GM12865 (cell line): ENCODE measurements around the gene FOXR1.
"Not testable (repeated sequence)": the region's sequence is repeated elsewhere in the genome, so short reads cannot be mapped to it uniquely, and the experiment has no call there.

Experiments
- DNase-seq: peaks from one replicate; pipeline ENCODE4 v3.0.0; 2010; ENCODE audit warnings: low read depth
- H3K4me3 ChIP-seq: 2 replicates; pipeline ENCODE4 v1.5.1; 2011; ENCODE audit warnings: mild to moderate bottlenecking, low read depth, low read length, control low read depth
- TF ChIP-seq, protein P1 (sequence below): IDR thresholded peaks from 2 replicates; pipeline ENCODE4 v1.5.1; 2011; ENCODE audit warnings: low read length, control low read depth, low read depth, inconsistent platforms; ENCODE audit not compliant: insufficient read depth; ENCODE audit errors: missing control alignments

Gene FOXR1

DNA sequence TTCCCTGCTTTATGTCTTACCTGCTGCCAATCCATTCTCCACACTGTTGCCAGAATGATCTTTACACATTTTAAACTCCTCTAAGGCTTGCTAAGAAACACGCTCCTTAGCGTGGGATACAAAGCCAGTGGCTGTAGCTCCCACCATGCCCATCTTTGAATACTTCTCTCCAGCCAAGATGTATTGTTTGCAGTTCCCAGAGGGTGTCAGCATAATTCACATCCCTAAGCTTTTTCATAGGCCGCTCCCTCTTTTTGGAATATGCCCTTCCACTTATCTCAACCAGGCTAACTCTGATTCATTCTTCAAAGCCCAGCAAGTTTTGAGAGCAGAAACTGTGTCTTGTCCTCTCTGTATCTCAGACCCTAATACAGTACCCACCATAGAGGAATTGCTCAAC is 23.6 kb upstream of the FOXR1 start:
- no peak overlapping the region for H3K4me3 ChIP-seq
- TF ChIP-seq, protein P1, sequence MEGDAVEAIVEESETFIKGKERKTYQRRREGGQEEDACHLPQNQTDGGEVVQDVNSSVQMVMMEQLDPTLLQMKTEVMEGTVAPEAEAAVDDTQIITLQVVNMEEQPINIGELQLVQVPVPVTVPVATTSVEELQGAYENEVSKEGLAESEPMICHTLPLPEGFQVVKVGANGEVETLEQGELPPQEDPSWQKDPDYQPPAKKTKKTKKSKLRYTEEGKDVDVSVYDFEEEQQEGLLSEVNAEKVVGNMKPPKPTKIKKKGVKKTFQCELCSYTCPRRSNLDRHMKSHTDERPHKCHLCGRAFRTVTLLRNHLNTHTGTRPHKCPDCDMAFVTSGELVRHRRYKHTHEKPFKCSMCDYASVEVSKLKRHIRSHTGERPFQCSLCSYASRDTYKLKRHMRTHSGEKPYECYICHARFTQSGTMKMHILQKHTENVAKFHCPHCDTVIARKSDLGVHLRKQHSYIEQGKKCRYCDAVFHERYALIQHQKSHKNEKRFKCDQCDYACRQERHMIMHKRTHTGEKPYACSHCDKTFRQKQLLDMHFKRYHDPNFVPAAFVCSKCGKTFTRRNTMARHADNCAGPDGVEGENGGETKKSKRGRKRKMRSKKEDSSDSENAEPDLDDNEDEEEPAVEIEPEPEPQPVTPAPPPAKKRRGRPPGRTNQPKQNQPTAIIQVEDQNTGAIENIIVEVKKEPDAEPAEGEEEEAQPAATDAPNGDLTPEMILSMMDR, result no peak
- no peak for DNase-seq

- TF ChIP-seq, protein P1, result no peak
- peak; percentile 68 for DNase-seq
- no peak overlapping the region for H3K4me3 ChIP-seq
Observed at GRCh38 chr11:118953265-118953664, 18.3 kb upstream of the FOXR1 start.

GRCh38 chr11:118953976-118954375 is 17.6 kb upstream of the FOXR1 start:
- not testable (repeated sequence) for H3K4me3 ChIP-seq, DNase-seq

DNA sequence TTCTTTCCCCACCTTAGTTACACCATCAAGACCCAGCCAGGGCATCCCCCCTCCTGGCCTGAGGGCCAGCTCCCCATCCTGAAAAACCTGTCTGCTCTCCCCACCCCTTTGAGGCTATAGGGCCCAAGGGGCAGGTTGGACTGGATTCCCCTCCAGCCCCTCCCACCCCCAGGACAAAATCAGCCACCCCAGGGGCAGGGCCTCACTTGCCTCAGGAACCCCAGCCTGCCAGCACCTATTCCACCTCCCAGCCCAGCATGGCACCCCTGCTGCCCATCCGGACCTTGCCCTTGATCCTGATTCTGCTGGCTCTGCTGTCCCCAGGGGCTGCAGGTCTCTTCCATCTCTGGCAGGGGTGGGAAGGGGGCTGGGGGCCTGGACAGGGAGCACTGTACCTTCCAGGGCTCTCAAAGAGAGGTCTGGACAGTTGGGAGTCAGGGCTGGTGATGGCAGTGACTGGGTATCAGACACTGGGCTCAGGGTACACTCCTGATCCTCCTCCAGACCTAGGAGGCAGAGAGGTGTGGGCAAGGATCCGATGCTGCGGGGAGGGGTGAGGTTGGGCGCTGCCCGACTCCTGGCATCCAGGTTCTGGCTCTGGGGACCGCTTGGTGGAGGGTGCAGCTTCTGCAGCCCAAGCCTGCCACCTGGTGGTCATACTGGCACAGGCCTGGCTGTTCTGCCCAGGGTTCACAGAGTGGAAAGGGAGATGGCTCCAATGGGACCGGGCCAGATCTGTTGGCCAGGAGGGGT is 15.3 kb upstream of the FOXR1 start, which contains the start of gene UPK2:
Gene UPK2 (plus strand): TSS at position 205 of the 753 bp plus-strand sequence. CDS start 53 bp downstream, at position 258.
- TF ChIP-seq, protein P1, result peak; percentile 98
- DNase-seq, result peak; percentile 85
- H3K4me3 ChIP-seq, result no peak within 1 kb of the TSS

DNA sequence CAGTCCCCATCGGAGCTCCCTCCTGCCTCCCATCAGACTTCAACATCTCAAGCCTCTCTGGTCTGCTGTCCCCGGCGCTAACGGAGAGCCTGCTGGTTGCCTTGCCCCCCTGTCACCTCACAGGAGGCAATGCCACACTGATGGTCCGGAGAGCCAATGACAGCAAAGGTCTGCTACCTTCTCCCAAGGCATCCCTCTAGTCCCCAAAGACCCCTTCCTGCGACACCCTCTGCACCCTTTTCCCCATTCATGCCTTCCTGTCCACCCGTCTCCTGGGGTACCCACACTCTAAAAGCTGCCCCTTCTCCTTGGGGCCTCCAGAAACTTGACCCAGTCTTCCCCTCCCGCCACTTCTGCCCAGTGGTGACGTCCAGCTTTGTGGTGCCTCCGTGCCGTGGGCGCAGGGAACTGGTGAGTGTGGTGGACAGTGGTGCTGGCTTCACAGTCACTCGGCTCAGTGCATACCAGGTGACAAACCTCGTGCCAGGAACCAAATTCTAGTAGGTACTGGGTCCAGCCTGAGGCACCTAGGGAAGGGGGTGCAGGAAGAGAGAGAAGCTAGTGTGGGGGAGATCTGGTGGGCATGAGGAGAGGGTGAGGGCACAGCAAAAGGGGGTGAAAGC is 14.6 kb upstream of the FOXR1 start:
- TF ChIP-seq, protein P1, result no peak
- DNase-seq, result no peak

GRCh38 chr11:118957549-118957948 is 14.0 kb upstream of the FOXR1 start:
- TF ChIP-seq, protein P1, result no peak
- H3K4me3 ChIP-seq, result no peak overlapping the region
- no peak for DNase-seq

More for the DNA sequence above, 14.6 kb upstream of the FOXR1 start:
- H3K4me3 ChIP-seq, result no peak overlapping the region

GRCh38 chr11:118957968-118958367 is 13.6 kb upstream of the FOXR1 start:
- TF ChIP-seq, protein P1, result no peak
- DNase-seq, result no peak
- no peak overlapping the region for H3K4me3 ChIP-seq
